Measurements from ENCODE around the gene MVK.

The MVK gene

DNA sequence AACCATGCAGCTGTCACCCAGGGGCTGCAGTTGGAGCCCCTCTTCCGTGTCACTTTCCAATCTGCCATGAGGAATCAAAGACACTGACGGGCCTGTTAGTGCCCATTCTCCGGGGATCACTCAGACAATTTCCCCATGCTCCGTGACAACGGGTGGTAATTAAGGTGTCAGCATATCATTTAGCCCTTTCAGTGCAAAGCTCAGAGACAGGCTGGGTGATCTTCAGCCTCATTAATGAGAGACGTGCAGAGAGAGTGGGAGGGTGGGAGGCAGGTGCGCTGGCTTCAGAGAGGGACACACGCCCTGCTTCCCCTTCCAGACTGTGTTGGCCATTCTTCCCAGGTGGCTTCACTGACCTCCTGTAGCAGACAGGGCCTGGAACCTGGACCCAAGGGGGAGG, 58.7 kb downstream of the MVK start:
- DNase-seq (ENCODE audit: low spot score): no peak

- no peak for DNase-seq (ENCODE audit: low spot score)
These were observed 62.1 kb downstream of the MVK start for GRCh38 chr12:109635717-109636116.

DNA sequence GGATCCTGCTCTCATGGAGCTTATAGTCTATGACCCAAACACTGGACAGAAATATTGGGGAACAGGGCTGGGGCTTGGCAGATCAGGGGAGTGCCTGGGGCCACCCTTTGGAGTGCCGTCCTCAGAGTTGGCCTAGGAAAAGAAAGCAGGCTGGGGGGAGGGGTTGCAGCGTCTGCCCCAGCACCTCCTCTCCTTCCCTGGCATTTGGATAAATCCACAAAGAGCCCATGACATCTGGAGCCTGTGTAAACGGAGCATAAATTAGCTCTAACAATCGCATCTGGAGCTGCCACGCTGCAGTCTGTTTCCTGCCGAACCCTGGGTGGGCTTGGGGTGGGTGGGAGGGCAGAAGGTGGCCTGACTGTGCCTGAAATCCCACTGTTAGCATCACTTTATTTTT, 63.8 kb downstream of the MVK start:
- no peak for DNase-seq (ENCODE audit: low spot score)

DNA sequence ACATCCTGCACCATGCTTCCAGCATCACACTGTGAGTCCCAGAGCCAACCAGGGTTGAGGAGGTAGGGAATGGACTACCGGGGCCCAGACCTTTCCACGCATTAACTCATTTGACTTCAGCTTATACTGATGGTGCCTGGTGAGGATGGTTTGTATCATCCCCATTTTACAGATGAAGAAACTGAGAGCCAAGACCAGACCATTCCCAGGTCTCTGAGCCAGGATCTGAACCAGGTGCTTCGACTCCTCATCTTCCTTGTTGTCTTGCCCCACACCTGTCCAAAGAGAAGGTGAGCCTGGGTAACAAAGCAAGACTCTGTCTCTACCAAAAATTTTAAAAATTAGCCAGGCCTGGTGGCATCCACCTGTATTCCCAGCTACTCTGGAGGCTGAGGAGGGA, 64.4 kb downstream of the MVK start:
- no peak for DNase-seq (ENCODE audit: low spot score)

DNA sequence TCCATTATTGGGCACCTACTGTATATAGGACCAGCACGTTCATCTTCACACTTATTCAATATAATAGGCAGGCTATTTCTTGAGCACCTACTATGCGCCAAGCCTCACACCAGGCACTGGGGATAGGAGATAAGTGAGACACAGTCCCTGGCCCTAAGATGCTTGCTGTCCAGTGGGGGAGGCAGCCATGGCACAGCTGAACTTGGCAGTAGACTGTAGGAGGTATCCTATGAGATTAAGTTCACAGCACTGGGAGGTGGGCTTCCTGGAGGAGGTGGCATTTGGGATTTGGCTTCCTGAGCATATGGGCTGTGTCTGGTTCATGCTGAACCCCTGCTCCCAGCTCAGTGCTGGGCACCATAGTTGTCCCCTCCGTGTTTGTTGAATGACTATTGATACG, 65.1 kb downstream of the MVK start:
- no peak for DNase-seq (ENCODE audit: low spot score)

GRCh38 chr12:109639151-109639872, 65.7 kb downstream of the MVK start:
- no peak for DNase-seq (ENCODE audit: low spot score)

GRCh38 chr12:109640961-109641360, 67.4 kb downstream of the MVK start:
- no peak for DNase-seq (ENCODE audit: low spot score)

- DNase-seq (ENCODE audit: low spot score): no peak
These were observed 67.8 kb downstream of the MVK start for GRCh38 chr12:109641422-109641821.

- no peak for DNase-seq (ENCODE audit: low spot score)
These were observed 69.0 kb downstream of the MVK start for GRCh38 chr12:109642506-109643132.

DNA sequence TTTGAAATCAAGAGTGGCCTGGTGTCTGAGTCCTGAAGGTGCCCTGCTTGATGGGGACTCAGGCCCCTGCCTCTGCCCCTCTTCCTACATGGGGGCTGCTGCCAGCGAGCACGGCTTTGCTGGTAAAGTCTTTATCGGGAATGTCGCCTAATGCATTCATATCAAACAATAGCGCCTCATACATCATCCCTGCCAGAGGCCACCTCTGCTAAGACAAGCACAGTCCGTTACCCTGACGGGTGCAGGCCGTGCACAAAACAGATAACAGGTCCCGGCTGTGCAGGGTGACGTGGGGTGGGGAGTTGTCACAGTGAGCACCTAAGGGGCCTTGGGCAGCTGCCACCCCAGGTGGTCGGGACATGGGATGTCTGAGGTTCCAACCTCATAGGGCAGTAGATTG, 71.6 kb downstream of the MVK start:
- no peak for DNase-seq (ENCODE audit: low spot score)

GRCh38 chr12:109645708-109646107, 72.1 kb downstream of the MVK start:
- DNase-seq (ENCODE audit: low spot score): no peak
